ENCODE measurements around the gene LGR4. TPM values are rescaled to one million over a fixed set of nuclear protein-coding genes. Genes with fewer than 3 reads are reported as not detected.
"Not testable (repeated sequence)": the region's sequence is repeated elsewhere in the genome, so short reads cannot be mapped to it uniquely, and the experiment has no call there.

Gene LGR4
- total and polyA plus RNA-seq, 4 donors, result 27.7 to 65.7 (median 40.6) TPM

DNA sequence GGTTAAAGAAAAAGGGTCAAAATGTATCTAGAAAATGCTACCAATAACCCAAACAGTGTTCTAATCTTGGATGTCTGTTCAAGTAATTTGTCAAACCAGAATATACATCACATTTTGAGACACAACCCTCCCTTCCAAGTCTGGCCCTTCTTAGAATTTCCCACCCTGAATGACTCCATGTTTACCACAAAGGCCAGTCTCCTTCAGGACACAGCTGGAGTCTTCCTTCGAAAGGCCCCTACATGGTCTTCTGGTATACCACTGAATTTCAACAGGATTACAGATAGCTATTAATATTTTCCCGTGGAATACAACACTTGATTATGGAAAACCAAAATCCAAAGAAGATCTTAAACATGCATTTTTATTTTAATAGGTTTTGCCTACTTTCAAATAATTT, 119.8 kb downstream of the LGR4 start:
- Histone ChIP-seq H3K4me3 (ENCODE audit: low read depth, low read length) (no peak overlapping the region), H3K9me3 (ENCODE audit: control insufficient read depth, insufficient read depth, low read length) (no peaks in the 10 kb centered on the region), H3K27me3 (ENCODE audit: control insufficient read depth, insufficient read depth, low read length) (no peaks in the 10 kb centered on the region), H3K36me3 (ENCODE audit: control insufficient read depth, insufficient read depth, low read length) (peaks cover 2% of the 10 kb centered on the region), H3K27ac (ENCODE audit: low read depth, low read length) (no peak overlapping the region), H3K4me1 (ENCODE audit: control insufficient read depth, insufficient read depth, low read length) (no peaks in the 10 kb centered on the region)
- DNase-seq (ENCODE audit: low read depth in 4 of 6, low spot score in 6 of 6), result no peak
- 100% methylated on average over 1 of the region's 2 CpGs for WGBS (ENCODE audit: insufficient coverage)

GRCh38 chr11:27350511-27350910, 122.1 kb downstream of the LGR4 start:
- peak in 1 of 6 donors; percentile 44 for DNase-seq (ENCODE audit: low read depth in 4 of 6, low spot score in 6 of 6)
- peaks cover 3% of the 10 kb centered on the region for H3K4me1 ChIP-seq (ENCODE audit: control insufficient read depth, insufficient read depth, low read length)
- H3K27ac ChIP-seq (ENCODE audit: low read depth, low read length), result no peak overlapping the region

DNA sequence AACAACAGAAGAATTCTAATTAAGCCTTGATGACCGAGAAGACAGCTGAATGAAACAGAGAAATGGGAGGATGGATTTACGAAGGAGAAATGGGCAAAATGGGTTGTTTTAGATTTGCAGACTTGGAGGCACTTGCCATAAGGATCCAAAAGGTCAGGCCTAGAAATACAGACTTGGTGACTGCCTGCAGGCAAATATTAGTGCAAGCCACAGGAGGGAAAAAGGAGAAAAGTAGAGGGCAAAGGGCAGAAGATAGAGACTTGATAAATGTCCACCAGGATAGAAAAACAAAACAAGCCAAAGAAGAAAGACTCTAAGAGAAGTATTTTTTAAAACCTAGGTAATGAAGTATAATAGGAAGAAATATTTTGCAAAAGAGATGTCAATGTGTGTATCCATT, 122.7 kb downstream of the LGR4 start:
- Histone ChIP-seq H3K27me3 (ENCODE audit: control insufficient read depth, insufficient read depth, low read length) (no peaks in the 10 kb centered on the region), H3K36me3 (ENCODE audit: control insufficient read depth, insufficient read depth, low read length) (peaks cover 2% of the 10 kb centered on the region), H3K4me1 (ENCODE audit: control insufficient read depth, insufficient read depth, low read length) (peaks cover 3% of the 10 kb centered on the region), H3K9me3 (ENCODE audit: control insufficient read depth, insufficient read depth, low read length) (no peaks in the 10 kb centered on the region), H3K4me3 (ENCODE audit: low read depth, low read length) (no peak overlapping the region), H3K27ac (ENCODE audit: low read depth, low read length) (peak overlapping the region; percentile 25)
- 59% methylated on average over 2 of the region's 2 CpGs for WGBS (ENCODE audit: insufficient coverage)
- no peak for DNase-seq (ENCODE audit: low read depth in 4 of 6, low spot score in 6 of 6)

More at GRCh38 chr11:27350511-27350910, 122.1 kb downstream of the LGR4 start:
- H3K36me3 ChIP-seq (ENCODE audit: control insufficient read depth, insufficient read depth, low read length), result peaks cover 2% of the 10 kb centered on the region
- no peak overlapping the region for H3K4me3 ChIP-seq (ENCODE audit: low read depth, low read length)
- H3K27me3 ChIP-seq (ENCODE audit: control insufficient read depth, insufficient read depth, low read length), result no peaks in the 10 kb centered on the region
- H3K9me3 ChIP-seq (ENCODE audit: control insufficient read depth, insufficient read depth, low read length), result no peaks in the 10 kb centered on the region

DNA sequence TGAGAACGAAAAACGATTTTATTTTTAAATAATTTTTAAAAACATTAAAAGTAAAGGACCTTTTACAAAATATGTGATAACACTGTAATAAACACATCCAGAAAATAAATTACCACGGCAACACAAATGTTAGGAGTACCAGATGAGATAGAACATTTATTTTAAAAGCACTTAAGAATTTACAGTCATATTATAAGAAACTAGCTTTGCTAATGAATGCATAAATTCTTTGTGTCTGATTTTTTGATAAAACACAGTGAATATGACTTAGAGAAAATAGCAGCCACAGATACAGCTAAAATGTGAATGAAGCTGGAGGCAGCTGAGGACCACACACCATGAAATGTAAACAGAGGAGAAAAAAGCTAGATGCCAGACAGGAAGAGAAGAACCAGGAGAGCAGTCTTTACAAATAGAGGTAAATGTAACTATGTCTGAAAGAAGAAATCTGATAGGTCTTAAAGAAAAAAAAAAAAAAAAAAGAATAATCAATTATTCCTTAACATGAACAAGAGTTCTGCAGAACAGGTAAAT, 124.2 kb downstream of the LGR4 start:
- H3K4me1 ChIP-seq (ENCODE audit: control insufficient read depth, insufficient read depth, low read length), result peaks cover 3% of the 10 kb centered on the region
- H3K36me3 ChIP-seq (ENCODE audit: control insufficient read depth, insufficient read depth, low read length), result peaks cover 2% of the 10 kb centered on the region
- H3K4me3 ChIP-seq (ENCODE audit: low read depth, low read length), result no peak overlapping the region
- no peaks in the 10 kb centered on the region for H3K9me3 ChIP-seq (ENCODE audit: control insufficient read depth, insufficient read depth, low read length)
- no CpG with 5 or more reads among the region's 3 CpGs for WGBS (ENCODE audit: insufficient coverage)
- H3K27ac ChIP-seq (ENCODE audit: low read depth, low read length), result peak overlapping the region; percentile 61
- peak in 2 of 6 donors; percentile 17 to 44 for DNase-seq (ENCODE audit: low read depth in 4 of 6, low spot score in 6 of 6)
- no peaks in the 10 kb centered on the region for H3K27me3 ChIP-seq (ENCODE audit: control insufficient read depth, insufficient read depth, low read length)

DNA sequence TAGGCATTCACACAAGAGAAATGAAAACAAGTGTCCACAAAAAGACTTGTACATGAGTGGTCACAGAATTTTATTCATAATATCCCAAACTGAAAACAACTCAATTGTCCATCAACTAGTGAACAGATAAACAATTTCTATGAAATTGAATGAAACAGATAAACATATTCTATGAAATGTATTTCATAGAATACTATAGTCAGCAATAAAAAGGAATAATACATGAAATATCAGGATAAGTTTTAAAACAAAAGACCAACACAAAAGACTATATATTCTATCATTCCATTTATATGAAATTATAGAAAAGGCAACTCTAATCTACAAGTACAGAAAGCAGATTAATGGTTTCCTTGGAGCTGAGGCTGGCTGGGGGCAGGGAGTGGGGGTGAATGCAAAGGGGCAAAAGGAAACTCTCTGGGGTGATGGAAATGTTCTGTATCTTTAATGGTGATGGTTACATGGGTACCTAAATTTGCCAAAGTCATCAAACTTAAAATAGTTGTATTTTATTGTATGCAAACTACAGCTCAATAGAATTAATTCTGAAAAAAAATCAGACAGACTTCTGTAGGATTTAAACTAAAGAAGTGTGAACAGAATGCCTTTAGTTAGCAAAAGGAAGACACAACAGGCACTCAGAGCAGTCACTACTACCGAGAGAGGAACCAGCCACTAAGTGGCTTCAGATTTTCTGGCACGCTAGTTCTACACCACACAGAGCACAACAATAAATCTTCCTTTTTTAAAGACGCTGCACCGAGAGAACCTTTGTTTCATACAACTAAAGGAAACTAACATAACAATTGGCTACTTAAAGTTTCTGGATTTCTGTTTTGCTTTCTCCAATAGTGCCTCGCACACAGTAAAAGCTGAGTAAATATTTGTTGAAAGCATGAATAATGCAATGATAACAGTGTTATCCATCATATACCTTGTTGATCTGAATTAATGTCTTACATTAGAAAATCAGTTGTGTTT, 124.9 kb downstream of the LGR4 start:
- H3K4me1 ChIP-seq (ENCODE audit: control insufficient read depth, insufficient read depth, low read length), result peaks cover 3% of the 10 kb centered on the region
- 0% methylated on average over 1 of the region's 5 CpGs for WGBS (ENCODE audit: insufficient coverage)
- H3K27ac ChIP-seq (ENCODE audit: low read depth, low read length), result peak overlapping the region; percentile 61
- H3K36me3 ChIP-seq (ENCODE audit: control insufficient read depth, insufficient read depth, low read length), result peaks cover 2% of the 10 kb centered on the region
- no peaks in the 10 kb centered on the region for H3K9me3 ChIP-seq (ENCODE audit: control insufficient read depth, insufficient read depth, low read length)
- H3K4me3 ChIP-seq (ENCODE audit: low read depth, low read length), result no peak overlapping the region
- H3K27me3 ChIP-seq (ENCODE audit: control insufficient read depth, insufficient read depth, low read length), result no peaks in the 10 kb centered on the region
- DNase-seq (ENCODE audit: low read depth in 4 of 6, low spot score in 6 of 6), result peak in 2 of 6 donors; percentile 51 to 72

DNA sequence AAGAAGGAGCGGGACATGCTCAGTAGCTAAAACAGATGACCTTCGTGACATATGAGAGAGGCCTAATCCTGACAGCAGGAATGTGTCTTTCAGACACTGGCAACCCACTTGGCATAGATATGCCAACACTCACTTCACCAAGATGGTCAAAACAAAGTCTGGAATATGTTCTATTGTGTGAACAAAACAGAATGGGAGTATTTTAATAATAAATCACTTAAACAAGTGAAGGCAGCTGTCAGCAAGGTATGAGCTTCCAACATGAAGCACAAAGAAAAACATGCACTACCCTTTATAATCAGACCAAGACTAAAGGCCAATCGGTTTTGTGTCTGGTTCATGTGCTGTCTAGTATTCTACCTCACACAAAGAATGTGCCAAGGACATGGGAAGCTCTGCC, 132.6 kb downstream of the LGR4 start:
- H3K9me3 ChIP-seq (ENCODE audit: control insufficient read depth, insufficient read depth, low read length), result no peaks in the 10 kb centered on the region
- H3K36me3 ChIP-seq (ENCODE audit: control insufficient read depth, insufficient read depth, low read length), result no peaks in the 10 kb centered on the region
- H3K4me1 ChIP-seq (ENCODE audit: control insufficient read depth, insufficient read depth, low read length), result no peaks in the 10 kb centered on the region
- DNase-seq (ENCODE audit: low read depth in 4 of 6, low spot score in 6 of 6), result peak in 1 of 6 donors; percentile 18
- H3K27ac ChIP-seq (ENCODE audit: low read depth, low read length), result no peak overlapping the region
- no peaks in the 10 kb centered on the region for H3K27me3 ChIP-seq (ENCODE audit: control insufficient read depth, insufficient read depth, low read length)
- H3K4me3 ChIP-seq (ENCODE audit: low read depth, low read length), result no peak overlapping the region
- WGBS (ENCODE audit: insufficient coverage), result no CpG with 5 or more reads among the region's 3 CpGs

DNA sequence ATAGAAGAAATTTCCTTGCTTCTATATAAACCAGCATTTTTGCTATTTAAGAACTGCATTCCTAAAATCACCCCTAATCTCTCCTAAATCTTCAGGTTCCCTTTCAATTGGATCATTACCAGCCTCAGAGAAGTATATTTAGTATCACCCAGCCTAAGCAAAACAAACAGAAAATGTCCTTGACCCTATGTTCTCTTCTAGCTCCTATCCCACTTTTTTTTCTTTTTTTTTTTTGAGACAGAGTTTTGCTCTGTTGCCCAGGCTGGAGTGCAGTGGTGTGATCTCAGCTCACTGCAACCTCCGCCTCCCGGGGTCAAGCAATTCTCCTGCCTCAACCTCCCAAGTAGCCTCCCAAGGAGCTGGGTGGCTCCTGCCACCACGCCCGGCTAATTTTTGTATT, 137.8 kb downstream of the LGR4 start:
- H3K27me3 ChIP-seq (ENCODE audit: control insufficient read depth, insufficient read depth, low read length); H3K4me3 ChIP-seq (ENCODE audit: low read depth, low read length); H3K9me3 ChIP-seq (ENCODE audit: control insufficient read depth, insufficient read depth, low read length); H3K36me3 ChIP-seq (ENCODE audit: control insufficient read depth, insufficient read depth, low read length); DNase-seq (ENCODE audit: low read depth in 4 of 6, low spot score in 6 of 6); H3K4me1 ChIP-seq (ENCODE audit: control insufficient read depth, insufficient read depth, low read length); H3K27ac ChIP-seq (ENCODE audit: low read depth, low read length): not testable (repeated sequence)
- 93% methylated on average over 2 of the region's 4 CpGs for WGBS (ENCODE audit: insufficient coverage)

- Histone ChIP-seq H3K4me1 (ENCODE audit: control insufficient read depth, insufficient read depth, low read length) (no peaks in the 10 kb centered on the region), H3K9me3 (ENCODE audit: control insufficient read depth, insufficient read depth, low read length) (no peaks in the 10 kb centered on the region), H3K4me3 (ENCODE audit: low read depth, low read length) (no peak overlapping the region), H3K27me3 (ENCODE audit: control insufficient read depth, insufficient read depth, low read length) (no peaks in the 10 kb centered on the region), H3K36me3 (ENCODE audit: control insufficient read depth, insufficient read depth, low read length) (no peaks in the 10 kb centered on the region), H3K27ac (ENCODE audit: low read depth, low read length) (no peak overlapping the region)
- WGBS (ENCODE audit: insufficient coverage), result no CpG with 5 or more reads among the region's 2 CpGs
- DNase-seq (ENCODE audit: low read depth in 4 of 6, low spot score in 6 of 6), result no peak
These were observed 140.6 kb downstream of the LGR4 start for GRCh38 chr11:27331981-27332380.

DNA sequence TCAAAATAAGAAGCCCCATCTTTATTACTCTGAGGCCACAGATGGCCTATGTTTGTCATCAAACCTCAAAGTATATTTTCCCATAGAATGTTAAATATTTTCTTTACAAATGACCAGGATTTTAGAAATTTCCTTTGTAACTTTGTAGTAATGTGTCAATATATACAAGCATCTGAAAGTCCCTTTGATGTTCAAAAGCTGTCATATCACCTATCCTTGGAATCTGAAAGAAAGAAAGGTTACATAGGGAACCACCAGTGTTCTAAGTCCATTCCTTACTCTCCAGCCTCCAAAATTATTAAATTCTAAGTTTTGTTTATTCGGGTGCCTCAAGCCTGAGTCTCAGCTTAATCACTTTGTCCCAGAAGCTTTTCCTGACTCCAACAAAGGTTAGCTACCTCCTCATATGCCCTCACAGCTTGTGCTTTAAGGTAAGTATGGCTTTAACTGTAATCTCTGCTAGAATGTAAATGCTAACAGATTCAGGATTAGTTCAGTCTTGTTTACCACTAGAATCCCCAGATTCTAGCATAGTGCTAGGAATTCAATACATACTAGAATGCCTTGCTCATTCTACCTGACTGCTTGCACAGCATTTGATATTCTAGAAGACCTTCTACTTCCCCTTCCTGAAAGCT, 141.8 kb downstream of the LGR4 start:
- H3K27me3 ChIP-seq (ENCODE audit: control insufficient read depth, insufficient read depth, low read length), result no peaks in the 10 kb centered on the region
- WGBS (ENCODE audit: insufficient coverage), result no CpG with 5 or more reads among the region's 1 CpG
- no peak overlapping the region for H3K4me3 ChIP-seq (ENCODE audit: low read depth, low read length)
- no peaks in the 10 kb centered on the region for H3K36me3 ChIP-seq (ENCODE audit: control insufficient read depth, insufficient read depth, low read length)
- no peak for DNase-seq (ENCODE audit: low read depth in 4 of 6, low spot score in 6 of 6)
- H3K9me3 ChIP-seq (ENCODE audit: control insufficient read depth, insufficient read depth, low read length), result no peaks in the 10 kb centered on the region
- no peaks in the 10 kb centered on the region for H3K4me1 ChIP-seq (ENCODE audit: control insufficient read depth, insufficient read depth, low read length)
- no peak overlapping the region for H3K27ac ChIP-seq (ENCODE audit: low read depth, low read length)

All from spinal cord (tissue), 10 donors.